HL-60/S4 (cell line): Measurements from ENCODE around the gene PNPLA6.

Experiments
- in situ Hi-C: fragments of 300-500 bp; cut with MboI; formaldehyde crosslinking; loops from 2 replicates; pipeline ENCODE4 v1.14.3; 2022; ENCODE audit warnings: low sequenced_read_pairs

Gene PNPLA6

DNA sequence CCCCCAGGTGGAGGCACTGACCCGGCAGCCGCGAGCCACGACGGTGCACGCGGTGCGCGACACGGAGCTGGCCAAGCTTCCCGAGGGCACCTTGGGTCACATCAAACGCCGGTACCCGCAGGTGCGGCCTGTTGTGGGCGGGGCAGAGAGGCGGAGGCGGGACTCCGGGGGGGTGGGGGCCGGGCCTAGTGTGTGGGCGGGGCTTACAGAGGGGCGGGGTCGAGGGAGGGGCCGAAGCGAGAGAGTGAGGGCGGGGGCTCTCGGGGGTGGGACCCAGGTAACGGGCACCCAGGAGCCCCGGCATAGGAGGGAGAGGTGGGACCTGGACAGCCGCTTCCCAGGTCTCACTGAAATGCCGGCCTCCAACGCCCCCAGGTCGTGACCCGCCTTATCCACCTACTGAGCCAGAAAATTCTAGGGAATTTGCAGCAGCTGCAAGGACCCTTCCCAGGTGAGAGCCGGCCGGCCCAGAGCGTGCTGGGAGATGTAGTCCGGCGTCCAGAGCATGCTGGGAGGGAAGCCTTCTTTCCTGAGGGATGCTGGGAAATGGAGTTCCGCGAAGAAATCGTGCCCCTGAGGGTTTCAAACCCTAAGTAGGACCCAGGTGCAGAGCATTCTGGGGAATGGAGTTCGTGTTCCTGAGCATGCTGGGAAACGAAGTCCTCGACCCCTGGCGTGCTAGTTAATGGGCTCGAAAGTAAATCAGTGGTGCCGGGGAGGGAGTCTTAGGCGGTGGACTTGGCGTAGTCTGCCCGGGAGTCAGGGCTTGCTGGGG, 15.7 kb downstream of the PNPLA6 start:
- in situ Hi-C loops: no loop called here

DNA sequence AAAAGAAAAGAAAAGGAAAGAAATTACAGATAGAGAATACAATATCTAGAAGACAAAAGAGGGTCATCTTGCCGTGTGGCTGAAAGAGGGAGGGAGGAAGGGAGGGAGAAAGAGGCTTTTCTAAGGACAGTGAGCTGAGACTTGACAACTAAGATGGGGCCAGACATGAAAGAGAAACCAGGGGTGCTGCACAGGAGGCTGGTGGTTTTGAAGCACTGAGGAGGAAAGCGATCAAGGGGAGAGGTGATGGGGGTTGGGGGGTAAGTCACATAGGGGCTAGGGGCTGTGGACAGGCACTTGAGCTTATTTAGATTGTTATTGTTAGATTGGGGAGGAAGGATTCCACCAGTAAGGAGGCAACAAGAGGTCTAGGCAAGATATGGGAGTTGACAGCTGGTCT, 17.3 kb downstream of the PNPLA6 start:
- in situ Hi-C loops: no loop called here

DNA sequence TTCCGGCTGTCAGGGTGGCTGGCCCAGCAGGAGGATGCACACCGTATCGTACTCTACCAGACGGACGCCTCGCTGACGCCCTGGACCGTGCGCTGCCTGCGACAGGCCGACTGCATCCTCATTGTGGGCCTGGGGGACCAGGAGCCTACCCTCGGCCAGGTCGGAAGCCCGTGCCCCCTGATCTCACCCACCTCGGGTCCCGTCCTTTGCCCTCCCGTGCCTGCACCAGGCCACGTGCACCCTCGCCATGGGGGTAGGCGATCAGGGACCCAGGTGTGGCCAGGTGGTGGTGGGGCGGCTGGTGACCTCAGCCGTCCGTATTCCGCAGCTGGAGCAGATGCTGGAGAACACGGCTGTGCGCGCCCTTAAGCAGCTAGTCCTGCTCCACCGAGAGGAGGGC, 19.0 kb downstream of the PNPLA6 start:
- in situ Hi-C loops: no loop called here

DNA sequence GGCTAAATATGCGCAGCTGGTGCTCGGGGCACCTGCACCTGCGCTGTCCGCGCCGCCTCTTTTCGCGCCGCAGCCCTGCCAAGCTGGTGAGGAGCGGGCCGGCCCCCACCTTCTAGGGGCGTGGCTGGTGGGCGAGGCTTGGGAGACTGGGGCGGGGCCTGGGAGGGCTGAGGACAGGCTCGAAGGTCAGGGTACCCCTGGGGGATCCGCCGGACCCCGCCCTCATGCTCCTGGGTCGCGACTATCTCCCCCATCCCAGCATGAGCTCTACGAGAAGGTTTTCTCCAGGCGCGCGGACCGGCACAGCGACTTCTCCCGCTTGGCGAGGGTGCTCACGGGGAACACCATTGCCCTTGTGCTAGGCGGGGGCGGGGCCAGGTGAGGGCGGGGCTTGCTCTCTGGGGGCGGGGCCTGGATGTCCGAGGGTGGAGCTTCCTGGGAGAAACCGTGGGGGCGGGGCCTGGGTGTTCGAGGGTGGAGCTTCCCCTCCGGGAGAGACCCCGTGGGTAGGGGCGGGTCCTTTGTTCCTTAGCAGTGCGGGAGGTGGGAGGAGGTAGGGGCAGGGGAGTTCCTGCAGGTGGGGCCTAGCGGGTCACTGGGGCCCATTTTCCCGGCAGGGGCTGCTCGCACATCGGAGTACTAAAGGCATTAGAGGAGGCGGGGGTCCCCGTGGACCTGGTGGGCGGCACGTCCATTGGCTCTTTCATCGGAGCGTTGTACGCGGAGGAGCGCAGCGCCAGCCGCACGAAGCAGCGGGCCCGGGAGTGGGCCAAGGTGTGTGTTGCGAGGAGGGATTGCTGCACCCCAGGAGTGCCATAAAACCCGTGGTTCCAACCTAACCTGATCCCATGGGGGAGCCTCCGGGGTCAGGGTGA, 19.7 kb downstream of the PNPLA6 start:
- in situ Hi-C loops: no loop called here

DNA sequence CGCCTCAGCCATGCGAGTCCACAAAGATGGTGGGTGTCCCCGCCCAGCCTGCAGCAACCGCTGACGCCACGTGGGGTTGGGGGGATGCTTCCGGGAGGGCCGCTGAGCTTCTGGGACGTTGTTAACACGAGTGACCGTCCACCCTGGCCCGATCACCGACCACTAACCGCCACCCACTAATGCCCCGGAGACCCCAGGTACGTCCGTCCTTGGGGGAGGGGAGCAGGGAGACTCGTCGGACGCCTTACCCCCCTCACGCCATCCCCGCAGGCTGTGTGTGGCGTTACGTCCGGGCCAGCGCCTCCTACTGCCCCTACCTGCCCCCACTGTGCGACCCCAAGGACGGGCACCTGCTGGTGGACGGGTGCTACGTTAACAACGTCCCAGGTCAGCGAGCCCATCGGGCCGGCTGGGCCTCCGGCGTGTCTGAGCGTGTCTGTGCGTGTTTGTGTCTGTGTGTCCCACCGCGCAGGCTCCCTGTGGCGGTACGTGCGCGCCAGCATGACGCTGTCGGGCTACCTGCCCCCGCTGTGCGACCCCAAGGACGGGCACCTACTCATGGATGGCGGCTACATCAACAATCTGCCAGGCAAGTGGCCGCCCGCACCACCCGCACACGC, 21.3 kb downstream of the PNPLA6 start:
- in situ Hi-C loops: no loop called here

DNA sequence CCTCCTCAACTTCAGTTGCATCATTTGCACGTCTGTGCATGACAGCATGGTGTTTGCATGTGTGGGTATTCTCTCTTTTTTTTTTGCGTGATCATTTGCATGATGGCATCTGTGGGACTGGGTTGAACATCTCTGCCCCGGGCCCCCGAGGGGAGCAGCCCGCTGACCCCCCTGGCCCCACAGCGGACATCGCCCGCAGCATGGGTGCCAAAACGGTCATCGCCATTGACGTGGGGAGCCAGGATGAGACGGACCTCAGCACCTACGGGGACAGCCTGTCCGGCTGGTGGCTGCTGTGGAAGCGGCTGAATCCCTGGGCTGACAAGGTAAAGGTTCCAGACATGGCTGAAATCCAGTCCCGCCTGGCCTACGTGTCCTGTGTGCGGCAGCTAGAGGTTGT, 23.1 kb downstream of the PNPLA6 start:
- in situ Hi-C loops: no loop called here

DNA sequence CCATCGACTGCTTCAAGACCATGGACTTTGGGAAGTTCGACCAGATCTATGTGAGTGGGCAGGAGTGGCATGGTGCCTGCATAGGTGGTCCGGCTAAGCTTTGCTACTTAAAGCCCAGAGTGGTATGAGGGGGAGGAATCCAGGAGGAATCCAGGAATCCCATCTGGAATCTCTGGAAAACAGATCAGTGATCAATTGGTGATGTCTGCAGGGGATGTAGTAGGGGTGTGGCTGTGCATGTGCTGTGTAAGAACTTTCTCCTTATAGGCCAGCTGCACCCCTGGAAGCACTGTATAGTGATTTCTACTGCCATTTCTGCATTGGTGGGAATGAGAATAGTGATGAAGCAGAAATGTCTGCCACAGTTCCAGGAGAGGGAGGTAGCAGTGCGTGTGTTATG, 23.6 kb downstream of the PNPLA6 start:
- in situ Hi-C loops: no loop called here

DNA sequence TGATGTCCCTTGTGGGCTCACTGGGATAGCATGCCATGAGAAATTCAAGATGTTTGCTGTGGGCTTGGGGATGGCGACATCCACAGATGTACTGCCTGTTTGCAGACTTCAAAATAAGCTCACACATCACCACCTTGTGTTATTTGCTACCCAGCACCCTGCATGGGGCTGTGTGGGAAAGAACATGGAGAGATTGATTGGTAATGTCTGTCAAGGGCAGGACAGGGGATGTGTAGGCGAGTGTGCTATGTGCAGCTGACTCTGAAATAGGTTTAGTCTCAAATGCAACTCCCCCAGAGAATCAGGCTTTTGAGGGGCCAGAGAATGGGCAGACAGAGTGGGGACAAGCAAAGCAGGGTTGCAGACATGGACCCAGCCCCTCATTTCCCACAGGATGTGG, 24.7 kb downstream of the PNPLA6 start:
- in situ Hi-C loops: no loop called here

DNA sequence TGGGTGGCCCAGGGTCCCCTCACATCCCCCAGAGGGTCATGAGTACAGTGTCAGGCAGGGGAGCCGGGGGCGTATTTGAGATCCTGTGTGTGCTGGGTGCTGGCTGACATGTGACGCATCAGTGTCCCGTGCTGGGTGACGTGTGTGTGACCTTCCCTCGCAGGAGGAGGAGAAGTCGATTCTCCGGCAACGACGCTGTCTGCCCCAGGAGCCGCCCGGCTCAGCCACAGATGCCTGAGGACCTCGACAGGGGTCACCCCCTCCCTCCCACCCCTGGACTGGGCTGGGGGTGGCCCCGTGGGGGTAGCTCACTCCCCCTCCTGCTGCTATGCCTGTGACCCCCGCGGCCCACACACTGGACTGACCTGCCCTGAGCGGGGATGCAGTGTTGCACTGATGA, 25.8 kb downstream of the PNPLA6 start:
- in situ Hi-C loops: no loop called here

DNA sequence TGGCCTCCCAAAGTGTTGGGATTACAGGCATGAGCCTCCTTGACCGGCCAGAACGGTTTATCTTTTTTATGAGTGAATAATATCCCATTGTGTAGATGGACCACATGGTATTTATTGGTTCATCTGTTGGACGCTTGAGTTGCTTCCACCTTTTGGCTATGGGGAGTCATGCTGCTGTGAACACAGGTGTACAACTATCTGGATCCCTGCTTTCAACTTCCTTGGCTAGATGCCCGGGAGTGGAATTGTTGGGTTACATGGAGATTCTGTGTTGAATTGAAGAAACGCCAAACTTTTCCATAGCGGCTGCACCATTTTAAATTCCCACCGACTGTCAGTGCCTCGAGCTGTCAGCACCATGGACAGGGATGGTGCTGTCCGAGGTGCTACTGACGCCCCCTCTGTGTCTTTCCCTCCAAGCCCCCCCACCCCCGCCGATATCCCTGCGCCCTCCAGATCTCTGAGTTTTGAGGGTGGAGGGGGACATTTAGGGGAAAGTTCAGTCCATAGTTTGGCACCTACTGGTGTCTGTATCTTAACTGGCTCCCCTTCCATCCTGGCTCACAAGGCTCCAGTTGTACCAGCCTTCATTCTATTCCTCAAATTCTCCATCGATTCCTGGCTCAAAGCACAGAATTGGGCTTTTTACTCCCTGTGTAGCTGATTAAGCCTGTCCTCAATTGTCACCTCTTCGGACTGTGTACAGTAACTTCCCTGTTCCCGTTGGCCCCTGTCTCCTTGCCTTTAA, 27.3 kb downstream of the PNPLA6 start:
- in situ Hi-C loops: no loop called here

DNA sequence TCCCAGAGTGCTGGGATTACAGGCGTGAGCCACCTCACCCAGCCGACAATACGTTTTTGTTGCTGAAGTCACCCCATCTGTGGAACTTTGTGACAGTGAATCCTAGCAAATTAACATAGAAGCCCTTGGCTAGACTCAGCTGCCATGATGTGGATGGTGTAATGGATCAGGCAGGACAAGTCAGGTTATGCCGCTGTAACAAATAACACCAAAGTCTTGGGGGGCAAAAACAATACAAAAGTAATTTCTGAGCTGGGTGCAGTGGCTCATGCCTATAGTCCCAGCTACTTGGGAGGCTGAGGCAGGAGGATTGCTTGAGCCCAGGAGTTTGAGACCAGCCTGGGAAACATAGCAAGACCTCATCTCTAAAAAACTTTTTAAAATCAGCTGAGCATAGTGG, 29.3 kb downstream of the PNPLA6 start:
- in situ Hi-C loops: no loop called here

DNA sequence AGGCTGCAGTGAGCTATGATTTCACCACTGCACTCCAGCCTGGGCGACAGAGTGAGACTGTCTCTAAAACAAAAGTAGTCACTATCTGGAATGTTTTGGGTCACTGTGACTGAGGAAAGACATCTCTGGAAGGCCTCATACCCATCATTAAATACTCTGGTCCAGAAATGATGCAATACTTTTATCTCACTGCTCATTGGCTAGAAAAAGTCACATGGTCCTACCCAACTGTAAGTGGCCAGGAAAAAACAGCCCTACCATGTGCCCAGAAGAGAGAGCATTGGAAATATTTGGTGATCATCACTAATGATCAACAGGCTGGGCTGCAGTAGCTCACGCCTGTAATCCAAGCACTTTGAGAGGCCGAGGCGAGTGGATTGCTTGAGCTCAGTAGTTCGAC, 29.8 kb downstream of the PNPLA6 start:
- in situ Hi-C loops: no loop called here

DNA sequence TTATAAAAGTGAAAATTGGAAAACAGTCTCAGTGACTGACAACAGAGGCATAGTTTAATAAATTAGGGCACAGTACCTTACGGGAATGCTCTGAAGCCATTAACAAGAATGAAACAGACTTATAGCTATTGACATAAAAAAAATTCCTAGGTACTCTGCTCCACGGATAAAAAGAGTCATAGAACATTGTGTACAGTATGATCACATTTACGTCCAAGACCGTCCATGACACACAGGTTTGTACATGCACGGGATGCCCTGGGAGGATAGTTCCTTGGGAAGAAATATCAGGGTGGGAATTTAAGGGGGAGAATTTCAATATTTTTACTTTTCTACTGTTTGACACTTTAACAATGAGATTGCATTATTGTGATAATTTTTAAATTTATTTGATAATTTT, 35.2 kb downstream of the PNPLA6 start:
- in situ Hi-C loops: loop anchor here (10.0 kb wide), 2 partner anchors 114 to 234 kb away; partner anchors contain the start of gene TRAPPC5

DNA sequence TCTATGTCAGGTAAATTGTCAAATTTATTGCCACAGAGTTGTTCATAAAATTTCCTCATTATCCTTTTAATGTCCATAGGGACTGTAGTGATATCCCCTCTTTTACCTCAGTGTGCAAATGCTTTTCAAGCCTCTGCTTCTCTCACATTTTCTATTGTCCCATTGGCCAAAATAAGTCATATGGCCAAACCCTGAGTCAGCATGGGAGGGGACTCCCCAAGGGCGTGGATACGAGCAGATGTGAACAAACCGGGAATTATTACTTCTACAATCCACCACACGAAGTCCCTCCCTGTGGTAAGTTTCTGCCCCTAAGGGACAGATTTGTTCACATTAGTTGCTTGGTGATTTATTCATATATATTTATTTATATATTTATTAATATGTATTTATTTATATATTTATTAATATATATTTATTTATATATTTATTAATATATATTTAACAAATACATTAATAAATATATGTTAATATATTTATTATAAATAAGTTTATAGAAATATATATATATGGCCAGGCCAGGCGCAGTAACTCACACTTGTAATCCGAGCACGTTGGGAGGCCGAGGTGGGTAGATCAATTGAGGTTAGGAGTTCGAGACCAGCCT, 40.0 kb downstream of the PNPLA6 start:
- in situ Hi-C loops: loop anchor here (10.0 kb wide), 2 partner anchors 109 to 229 kb away; partner anchors contain the start of gene TRAPPC5

DNA sequence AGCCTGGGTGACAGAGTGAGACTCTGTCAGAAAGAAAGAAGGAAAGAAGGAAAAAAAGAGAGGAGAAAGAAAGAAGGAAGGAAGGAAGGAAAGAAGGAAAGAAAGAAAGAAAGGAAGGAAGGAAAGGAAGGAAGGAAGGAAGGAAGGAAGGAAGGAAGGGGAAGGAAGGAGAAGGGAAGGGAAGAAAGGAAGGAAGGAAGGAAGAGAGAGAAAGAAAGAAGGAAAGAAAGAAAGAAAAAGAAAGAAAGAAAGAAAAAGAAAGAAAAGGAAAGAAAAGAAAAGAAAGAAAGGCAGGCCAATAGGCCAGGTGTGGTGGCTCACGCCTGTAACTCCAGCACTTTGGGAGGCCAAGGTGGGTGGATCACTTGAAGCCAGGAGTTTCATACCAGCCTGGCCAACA, 41.9 kb downstream of the PNPLA6 start:
- in situ Hi-C loops: loop anchor here (10.0 kb wide), 2 partner anchors 107 to 227 kb away; partner anchors contain the start of gene TRAPPC5

DNA sequence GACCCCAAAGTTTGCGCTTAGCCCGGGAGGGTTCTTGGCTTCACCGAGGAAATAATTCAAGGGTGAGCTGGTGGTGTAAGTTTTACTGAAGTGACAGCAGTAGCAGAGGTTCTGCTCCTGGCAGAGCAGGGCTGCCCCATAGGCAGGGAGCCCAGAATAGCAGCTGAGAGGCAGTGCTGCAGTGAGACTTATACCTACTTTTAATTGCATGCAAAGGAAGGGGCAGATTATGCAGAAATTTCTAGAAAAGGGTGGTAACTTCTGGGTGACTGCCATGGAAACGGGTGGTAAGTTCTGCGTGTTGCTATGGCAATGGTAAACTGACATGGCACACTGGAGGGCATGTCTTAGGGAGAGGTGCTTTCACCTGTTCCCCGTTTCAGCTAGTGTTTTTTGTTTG, 42.6 kb downstream of the PNPLA6 start:
- in situ Hi-C loops: loop anchor here (10.0 kb wide), 2 partner anchors 107 to 227 kb away; partner anchors contain the start of gene TRAPPC5

DNA sequence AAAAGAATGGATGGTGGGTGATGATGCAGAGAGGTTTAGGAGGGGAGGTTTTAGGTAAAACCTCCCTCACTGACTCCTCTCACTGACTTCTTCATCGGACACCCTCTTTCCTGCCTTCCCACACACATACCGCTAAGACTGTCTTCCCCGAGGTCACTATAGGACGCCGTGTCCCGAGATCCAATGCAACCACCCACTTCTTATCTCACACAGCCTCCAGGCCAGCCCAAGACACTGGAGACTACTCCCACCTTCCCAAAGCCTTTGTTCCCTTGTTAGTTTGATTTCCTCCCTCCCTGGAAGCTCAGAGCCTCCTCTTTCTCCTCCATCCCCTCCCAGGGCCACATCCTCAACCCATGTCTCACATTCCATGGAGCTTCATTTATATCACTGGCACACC, 43.7 kb downstream of the PNPLA6 start:
- in situ Hi-C loops: loop anchor here (10.0 kb wide), 2 partner anchors 106 to 226 kb away; partner anchors contain the start of gene TRAPPC5

DNA sequence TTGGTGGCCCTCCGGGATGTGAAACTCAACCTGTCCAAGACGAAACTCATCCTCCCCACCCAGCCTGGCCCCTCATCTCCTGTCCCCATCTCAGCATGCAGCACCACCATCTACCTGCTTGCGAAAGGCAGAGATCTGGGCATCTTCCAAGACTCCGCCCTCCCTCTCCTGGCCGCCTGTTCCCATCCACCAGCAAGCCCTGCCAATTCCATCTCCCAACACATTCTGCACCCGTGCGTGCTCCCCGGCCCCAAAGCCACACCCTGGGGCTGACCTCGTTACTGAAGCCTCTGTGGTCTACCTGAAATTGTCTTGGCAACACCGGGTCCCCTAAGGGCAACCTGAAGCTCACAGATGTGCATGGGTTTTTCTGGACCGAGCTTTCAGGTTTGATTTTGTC, 46.9 kb downstream of the PNPLA6 start:
- in situ Hi-C loops: no loop called here

DNA sequence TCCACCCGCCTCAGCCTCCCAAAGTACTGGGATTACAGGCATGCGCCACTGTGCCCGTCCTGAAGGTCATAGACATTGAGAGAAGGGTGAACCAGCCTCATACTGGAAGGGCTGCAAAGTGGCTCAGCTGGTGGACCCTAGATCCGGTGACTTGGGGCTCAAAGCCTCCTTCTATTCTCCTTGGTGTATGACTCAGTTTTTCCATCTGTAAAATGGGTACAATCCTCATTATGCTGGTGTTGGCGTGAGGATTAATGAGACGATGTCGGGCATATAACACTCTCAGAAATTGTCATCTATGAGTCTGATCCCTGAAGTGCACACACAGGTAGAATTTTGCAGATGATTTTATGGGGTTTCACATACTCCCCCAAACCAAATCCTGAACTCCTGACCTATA, 54.3 kb downstream of the PNPLA6 start:
- in situ Hi-C loops: no loop called here

DNA sequence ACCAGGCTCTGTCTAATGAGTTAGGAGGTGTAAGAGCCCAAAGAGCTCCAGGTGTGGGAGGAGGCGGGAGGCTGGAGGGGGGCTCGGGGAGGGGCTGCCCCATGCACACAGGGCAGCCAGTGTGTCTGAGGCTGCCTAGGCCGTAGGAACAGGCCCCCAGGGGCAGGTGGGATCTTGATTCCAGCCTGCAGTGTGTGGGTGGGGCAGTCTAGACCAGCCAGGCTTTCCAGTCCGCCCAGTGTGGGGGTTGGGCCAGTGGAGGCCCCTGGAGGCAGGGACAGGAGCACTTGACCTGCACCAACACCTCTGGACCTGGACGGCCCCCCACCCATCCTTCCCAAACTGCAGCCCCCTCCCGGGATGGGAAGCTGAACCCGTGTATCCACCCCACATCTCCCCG, 54.7 kb downstream of the PNPLA6 start:
- in situ Hi-C loops: no loop called here
